ENCODE data around the gene CEACAM19.

DNA sequence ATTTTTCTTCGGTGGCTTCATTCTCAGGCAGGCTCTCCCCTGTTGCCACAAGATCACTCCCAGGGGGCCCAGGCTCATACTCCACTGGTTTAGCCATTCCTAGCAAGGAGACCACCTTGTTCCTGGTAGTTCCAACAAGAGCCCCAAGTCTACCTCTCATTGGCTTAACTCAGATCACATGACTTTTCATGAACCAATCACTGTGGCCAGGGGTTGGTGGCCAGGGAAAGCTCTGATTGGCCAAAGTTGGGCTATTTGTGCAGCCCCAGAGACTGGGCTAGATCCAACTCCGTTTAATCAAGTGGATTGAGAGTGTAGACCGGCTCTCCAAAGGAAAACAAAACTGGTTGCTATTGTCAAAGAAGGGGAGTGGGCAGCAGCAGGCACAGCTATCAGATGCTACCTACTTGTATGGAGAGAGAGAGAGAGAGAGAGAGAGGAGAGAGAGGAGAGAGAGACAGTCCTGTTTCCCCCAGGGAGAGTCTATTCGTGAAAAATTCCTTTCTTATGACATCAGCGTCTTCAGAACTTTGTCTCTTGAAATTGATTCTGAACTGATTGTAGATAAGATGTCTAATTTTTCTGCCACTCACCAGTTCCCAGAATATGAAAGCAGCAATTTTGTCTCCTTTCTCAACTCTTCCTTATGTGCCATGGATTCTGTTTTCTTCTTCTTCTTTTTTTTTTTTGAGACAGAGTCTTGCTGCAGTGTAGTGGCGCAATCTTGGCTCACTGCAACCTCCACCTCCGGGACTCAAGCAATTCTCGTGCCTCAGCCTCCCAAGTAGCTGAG is 5.9 kb downstream of the CEACAM19 start:
- TF ChIP-seq RAD21 (IDR thresholded peaks at IDR 0.05 in 1 of 2, conservative IDR thresholded peaks at IDR 0.05 in 1 of 2; ENCODE audit: low read depth in 2 of 2, low read length in 2 of 2) (no peak), YY1 (IDR thresholded peaks at IDR 0.05; ENCODE audit: low read depth, low read length) (no peak), EZH2 (IDR thresholded peaks at IDR 0.05; ENCODE audit: low read depth, low read length, severe bottlenecking) (no peak), POLR2A (IDR thresholded peaks at IDR 0.05; ENCODE audit: control extremely low read depth in 1 of 2, low read depth in 2 of 2, low read length in 2 of 2) (no peak), CHD2 (IDR thresholded peaks at IDR 0.05; ENCODE audit: low read length) (no peak), HDAC6 (IDR thresholded peaks at IDR 0.05; ENCODE audit: low read depth, low read length) (no peak), EGR1 (IDR thresholded peaks at IDR 0.05; ENCODE audit: borderline replicate concordance, low read depth, low read length) (no peak), BCL11A (IDR thresholded peaks at IDR 0.05; ENCODE audit: low read depth in 2 of 2, low read length in 2 of 2) (no peak)
- TF ChIP-seq, protein P1, sequence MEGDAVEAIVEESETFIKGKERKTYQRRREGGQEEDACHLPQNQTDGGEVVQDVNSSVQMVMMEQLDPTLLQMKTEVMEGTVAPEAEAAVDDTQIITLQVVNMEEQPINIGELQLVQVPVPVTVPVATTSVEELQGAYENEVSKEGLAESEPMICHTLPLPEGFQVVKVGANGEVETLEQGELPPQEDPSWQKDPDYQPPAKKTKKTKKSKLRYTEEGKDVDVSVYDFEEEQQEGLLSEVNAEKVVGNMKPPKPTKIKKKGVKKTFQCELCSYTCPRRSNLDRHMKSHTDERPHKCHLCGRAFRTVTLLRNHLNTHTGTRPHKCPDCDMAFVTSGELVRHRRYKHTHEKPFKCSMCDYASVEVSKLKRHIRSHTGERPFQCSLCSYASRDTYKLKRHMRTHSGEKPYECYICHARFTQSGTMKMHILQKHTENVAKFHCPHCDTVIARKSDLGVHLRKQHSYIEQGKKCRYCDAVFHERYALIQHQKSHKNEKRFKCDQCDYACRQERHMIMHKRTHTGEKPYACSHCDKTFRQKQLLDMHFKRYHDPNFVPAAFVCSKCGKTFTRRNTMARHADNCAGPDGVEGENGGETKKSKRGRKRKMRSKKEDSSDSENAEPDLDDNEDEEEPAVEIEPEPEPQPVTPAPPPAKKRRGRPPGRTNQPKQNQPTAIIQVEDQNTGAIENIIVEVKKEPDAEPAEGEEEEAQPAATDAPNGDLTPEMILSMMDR (IDR thresholded peaks at IDR 0.05; ENCODE audit: control extremely low read depth in 1 of 3, insufficient read depth in 1 of 3, low read depth in 1 of 3, low read length in 3 of 3): no peak
- TF ChIP-seq, protein P2, sequence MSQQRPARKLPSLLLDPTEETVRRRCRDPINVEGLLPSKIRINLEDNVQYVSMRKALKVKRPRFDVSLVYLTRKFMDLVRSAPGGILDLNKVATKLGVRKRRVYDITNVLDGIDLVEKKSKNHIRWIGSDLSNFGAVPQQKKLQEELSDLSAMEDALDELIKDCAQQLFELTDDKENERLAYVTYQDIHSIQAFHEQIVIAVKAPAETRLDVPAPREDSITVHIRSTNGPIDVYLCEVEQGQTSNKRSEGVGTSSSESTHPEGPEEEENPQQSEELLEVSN (IDR thresholded peaks at IDR 0.05): no peak
